ENCODE results near the gene USP24.

Gene USP24, protein sequence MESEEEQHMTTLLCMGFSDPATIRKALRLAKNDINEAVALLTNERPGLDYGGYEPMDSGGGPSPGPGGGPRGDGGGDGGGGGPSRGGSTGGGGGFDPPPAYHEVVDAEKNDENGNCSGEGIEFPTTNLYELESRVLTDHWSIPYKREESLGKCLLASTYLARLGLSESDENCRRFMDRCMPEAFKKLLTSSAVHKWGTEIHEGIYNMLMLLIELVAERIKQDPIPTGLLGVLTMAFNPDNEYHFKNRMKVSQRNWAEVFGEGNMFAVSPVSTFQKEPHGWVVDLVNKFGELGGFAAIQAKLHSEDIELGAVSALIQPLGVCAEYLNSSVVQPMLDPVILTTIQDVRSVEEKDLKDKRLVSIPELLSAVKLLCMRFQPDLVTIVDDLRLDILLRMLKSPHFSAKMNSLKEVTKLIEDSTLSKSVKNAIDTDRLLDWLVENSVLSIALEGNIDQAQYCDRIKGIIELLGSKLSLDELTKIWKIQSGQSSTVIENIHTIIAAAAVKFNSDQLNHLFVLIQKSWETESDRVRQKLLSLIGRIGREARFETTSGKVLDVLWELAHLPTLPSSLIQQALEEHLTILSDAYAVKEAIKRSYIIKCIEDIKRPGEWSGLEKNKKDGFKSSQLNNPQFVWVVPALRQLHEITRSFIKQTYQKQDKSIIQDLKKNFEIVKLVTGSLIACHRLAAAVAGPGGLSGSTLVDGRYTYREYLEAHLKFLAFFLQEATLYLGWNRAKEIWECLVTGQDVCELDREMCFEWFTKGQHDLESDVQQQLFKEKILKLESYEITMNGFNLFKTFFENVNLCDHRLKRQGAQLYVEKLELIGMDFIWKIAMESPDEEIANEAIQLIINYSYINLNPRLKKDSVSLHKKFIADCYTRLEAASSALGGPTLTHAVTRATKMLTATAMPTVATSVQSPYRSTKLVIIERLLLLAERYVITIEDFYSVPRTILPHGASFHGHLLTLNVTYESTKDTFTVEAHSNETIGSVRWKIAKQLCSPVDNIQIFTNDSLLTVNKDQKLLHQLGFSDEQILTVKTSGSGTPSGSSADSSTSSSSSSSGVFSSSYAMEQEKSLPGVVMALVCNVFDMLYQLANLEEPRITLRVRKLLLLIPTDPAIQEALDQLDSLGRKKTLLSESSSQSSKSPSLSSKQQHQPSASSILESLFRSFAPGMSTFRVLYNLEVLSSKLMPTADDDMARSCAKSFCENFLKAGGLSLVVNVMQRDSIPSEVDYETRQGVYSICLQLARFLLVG (N-terminal part only)

DNA sequence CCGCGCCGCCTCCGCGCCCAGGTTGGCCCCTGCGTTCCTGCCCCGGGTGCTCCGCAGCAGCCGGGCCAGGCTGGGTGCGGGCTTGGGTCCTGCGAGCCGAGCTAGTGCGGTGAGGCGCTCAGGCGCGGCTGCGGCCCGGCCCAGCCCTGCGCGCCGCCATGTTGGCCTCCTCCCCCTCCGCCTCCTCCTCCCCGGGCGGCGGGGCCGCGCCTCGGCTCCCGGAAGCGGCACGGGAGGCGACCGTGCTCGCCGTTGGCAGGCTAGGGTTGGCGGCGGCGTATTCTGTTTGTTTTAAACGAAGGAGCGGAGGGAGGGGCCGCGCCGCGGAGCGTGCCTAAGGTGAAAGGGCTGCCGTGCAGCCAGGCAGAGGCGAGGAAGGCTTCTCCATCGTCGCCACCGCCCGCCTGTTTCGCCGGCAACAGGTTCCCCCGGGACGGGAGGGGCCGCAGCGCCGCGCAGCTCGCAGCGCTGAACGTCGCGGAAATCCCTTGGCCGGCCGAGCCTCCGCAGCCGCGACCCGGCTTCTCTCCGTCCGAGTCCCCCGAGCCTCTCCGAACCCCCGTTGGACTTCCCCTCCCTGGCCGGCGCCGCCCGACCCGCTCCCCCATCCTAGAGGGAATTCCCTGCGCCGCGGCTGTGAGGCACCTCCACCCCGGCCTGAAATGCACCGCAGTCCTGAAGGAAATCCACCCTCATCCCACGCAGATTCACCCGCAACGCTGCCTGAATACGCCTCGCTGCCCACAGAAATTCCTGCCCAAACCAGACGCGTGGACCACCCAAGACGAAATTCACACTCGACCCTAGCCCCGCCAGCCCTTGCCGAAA lies at the start of gene USP24:
USP24 (minus strand) TSS at position 171 of the 828 bp plus-strand sequence. CDS start 251 bp downstream, outside the sequence.
- peak; percentile 44 for DNase-seq (ENCODE audit: low read depth)
- TF ChIP-seq, protein P1, sequence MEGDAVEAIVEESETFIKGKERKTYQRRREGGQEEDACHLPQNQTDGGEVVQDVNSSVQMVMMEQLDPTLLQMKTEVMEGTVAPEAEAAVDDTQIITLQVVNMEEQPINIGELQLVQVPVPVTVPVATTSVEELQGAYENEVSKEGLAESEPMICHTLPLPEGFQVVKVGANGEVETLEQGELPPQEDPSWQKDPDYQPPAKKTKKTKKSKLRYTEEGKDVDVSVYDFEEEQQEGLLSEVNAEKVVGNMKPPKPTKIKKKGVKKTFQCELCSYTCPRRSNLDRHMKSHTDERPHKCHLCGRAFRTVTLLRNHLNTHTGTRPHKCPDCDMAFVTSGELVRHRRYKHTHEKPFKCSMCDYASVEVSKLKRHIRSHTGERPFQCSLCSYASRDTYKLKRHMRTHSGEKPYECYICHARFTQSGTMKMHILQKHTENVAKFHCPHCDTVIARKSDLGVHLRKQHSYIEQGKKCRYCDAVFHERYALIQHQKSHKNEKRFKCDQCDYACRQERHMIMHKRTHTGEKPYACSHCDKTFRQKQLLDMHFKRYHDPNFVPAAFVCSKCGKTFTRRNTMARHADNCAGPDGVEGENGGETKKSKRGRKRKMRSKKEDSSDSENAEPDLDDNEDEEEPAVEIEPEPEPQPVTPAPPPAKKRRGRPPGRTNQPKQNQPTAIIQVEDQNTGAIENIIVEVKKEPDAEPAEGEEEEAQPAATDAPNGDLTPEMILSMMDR (IDR thresholded peaks at IDR 0.05; ENCODE audit: low read depth, low read length, missing control alignments) = no peak
- H3K4me3 ChIP-seq (ENCODE audit: low read depth, low read length) = peak within 1 kb of the TSS; percentile 98

DNA sequence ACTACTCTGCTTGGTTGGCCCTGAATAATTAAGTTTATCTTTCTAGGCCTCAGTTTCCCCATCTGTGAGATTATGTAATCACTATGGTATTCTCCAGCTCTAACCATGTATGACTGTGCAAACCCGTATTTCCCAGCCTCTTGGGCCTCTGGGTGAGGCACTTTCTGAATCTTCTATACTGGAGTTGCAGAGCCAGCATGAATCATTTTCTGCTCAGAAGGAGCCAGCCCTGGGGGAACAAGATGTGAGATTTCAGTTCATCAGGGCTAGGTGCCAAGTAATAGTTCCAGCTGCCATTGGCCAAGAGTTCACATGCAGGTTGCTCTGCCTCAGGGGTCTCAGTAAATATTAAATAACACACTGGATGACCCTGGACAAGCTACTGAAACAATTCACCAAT lies 47.7 kb upstream of the USP24 start:
- H3K4me3 ChIP-seq (ENCODE audit: low read depth, low read length) = no peak overlapping the region
- TF ChIP-seq, protein P1 (IDR thresholded peaks at IDR 0.05; ENCODE audit: low read depth, low read length, missing control alignments) = no peak
- no peak for DNase-seq (ENCODE audit: low read depth)

DNA sequence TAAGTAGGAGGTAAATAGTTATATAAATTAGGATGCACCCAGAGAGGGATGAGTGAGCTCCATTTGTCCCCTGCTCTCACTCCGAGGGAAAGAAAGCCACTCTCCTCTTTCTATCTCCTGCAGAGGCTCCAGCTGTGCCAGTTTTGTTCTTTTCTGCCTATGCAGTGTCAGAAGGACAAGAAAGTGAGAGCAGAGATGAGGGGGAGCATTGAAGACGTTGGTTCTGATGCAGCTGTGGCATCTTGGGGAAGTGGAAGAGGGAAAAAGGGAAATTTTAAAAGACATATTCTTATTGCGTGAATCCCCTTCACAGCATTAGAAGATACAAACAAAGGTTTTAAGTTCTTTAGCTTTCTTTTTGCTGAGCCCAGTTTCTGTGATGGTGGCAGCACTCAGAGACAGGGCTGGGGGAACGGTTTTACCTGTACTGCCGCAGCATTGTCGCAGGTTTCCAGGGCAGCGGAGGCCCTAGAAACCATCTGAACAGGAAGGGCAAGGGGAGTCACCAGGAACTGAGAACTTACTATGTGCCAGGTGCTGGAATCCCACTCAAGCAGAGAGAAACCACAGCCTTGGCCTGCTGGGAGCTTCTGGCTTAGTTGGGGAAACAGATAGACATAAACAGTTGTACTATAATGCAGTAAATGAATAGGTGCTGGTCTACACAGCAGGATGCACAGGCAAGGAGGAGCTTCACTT lies 44.9 kb upstream of the USP24 start:
- TF ChIP-seq, protein P1 (IDR thresholded peaks at IDR 0.05; ENCODE audit: low read depth, low read length, missing control alignments) = no peak
- no peak overlapping the region for H3K4me3 ChIP-seq (ENCODE audit: low read depth, low read length)
- DNase-seq (ENCODE audit: low read depth) = peak; percentile 54

DNA sequence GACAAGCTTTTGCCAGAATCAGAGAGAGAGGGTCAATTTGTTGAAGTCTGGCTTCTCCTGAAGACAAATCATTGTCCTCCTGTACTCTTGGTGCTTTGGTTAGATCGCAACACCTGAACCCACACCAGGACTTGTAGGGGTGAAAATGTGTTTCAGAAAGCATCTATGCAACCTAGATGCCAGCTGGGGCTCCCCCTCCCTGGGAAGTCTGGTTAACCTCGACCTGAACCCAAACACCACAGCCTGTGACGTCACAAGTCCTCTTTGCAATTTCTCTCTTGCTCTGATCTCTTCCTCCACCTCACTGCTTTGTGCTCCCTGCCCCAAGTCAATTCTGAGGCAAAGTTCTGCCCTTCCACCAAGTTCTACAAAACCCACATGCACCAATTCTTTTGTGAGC lies 42.8 kb upstream of the USP24 start:
- TF ChIP-seq, protein P1 (IDR thresholded peaks at IDR 0.05; ENCODE audit: low read depth, low read length, missing control alignments) = no peak
- DNase-seq (ENCODE audit: low read depth) = peak; percentile 71
- no peak overlapping the region for H3K4me3 ChIP-seq (ENCODE audit: low read depth, low read length)

DNA sequence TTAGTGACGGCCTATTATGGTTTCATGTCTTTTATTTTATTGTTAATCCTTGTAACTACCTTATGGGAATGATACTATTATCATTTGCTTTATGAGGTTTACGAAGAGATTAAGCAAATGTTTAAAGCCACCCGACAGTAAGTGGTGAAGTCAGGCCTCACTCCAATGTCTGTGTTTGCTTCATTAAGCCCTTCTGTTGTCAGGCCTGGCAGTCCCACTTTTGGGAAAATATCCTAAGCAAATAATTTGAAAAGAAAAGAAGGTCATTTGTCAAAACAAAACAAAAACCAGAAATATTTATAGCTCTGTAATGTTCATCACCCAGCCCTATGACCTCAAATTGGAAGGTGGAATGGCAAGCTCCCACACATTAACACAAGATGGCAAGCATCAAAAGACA lies 40.7 kb upstream of the USP24 start:
- H3K4me3 ChIP-seq (ENCODE audit: low read depth, low read length) = no peak overlapping the region
- TF ChIP-seq, protein P1 (IDR thresholded peaks at IDR 0.05; ENCODE audit: low read depth, low read length, missing control alignments) = no peak
- DNase-seq (ENCODE audit: low read depth) = no peak

All from GM12864 (cell line).